ENCODE measurements around the gene ATXN3L. TPM values are rescaled to one million over a fixed set of nuclear protein-coding genes. Genes with fewer than 3 reads are reported as not detected.

Gene ATXN3L
- polyA plus RNA-seq, 1 of the 3 experiments (the other 2 are of a cell fraction): not detected

- TF ChIP-seq REST (IDR thresholded peaks at IDR 0.05; ENCODE audit: low read depth, low read length): no peak
- TF ChIP-seq IRF3 (IDR thresholded peaks at IDR 0.05; ENCODE audit: low read depth, low read length): no peak
- TF ChIP-seq CHD2 (IDR thresholded peaks at IDR 0.05; ENCODE audit: low read length, partially characterized antibody): no peak
- TF ChIP-seq USF2 (IDR thresholded peaks at IDR 0.05; ENCODE audit: borderline replicate concordance, low read depth, low read length): no peak
- TF ChIP-seq TCF12 (IDR thresholded peaks at IDR 0.05): no peak
Observed at GRCh38 chrX:13323241-13323640, 3.4 kb upstream of the ATXN3L start (continued).

GRCh38 chrX:13317366-13317765 is 2.5 kb downstream of the ATXN3L start:
- H3F3A ChIP-seq (replicated peaks; ENCODE audit: insufficient read depth): no peaks in the 10 kb centered on the region
- no peaks in the 10 kb centered on the region for H4K20me1 ChIP-seq (ENCODE audit: insufficient read depth)
- no peak overlapping the region for H3K4me3 ChIP-seq (ENCODE audit: low read depth in 2 of 2, low read length in 1 of 2)
- H3K27ac ChIP-seq (ENCODE audit: low read depth in 2 of 2, low read length in 1 of 2): no peak overlapping the region
- CTCF ChIA-PET: no interaction called here
- TF ChIP-seq EZH2phosphoT487 (IDR thresholded peaks at IDR 0.05; ENCODE audit: borderline replicate concordance, low read depth) (no peak), ZBTB33 (IDR thresholded peaks at IDR 0.05; ENCODE audit: borderline replicate concordance, low read depth) (no peak)
- 70% methylated on average over 6 of the region's 6 CpGs for WGBS (ENCODE audit: low lambda C conversion rate)
- H3K36me3 ChIP-seq (replicated peaks in 1 of 2; ENCODE audit: control insufficient read depth in 1 of 2, insufficient read depth in 2 of 2, low read length in 1 of 2): no peaks in the 10 kb centered on the region
- H3K79me2 ChIP-seq (ENCODE audit: insufficient read depth): no peaks in the 10 kb centered on the region
- DNase-seq: no peak
- H2AFZ ChIP-seq (ENCODE audit: low read depth): no peak overlapping the region
- H3K4me2 ChIP-seq: no peak overlapping the region
- H3K27me3 ChIP-seq (ENCODE audit: insufficient read depth): no peaks in the 10 kb centered on the region
- no peaks in the 10 kb centered on the region for H3K9me3 ChIP-seq
- no peaks in the 10 kb centered on the region for H3K9me2 ChIP-seq
- no peak overlapping the region for H3K9ac ChIP-seq
- no peaks in the 10 kb centered on the region for H3K4me1 ChIP-seq (ENCODE audit: control insufficient read depth in 1 of 2, insufficient read depth in 2 of 2, low read depth in 1 of 2, low read length in 1 of 2)
- POLR2A ChIA-PET: no interaction called here

Data from SK-N-SH (cell line).